Measurements from ENCODE around the gene FBXO42. TPM values are rescaled to one million over a fixed set of nuclear protein-coding genes. Genes with fewer than 3 reads are reported as not detected.
A peak's percentile ranks its signal among the peaks of the same experiment; 100 is the strongest.

Gene FBXO42
- total and polyA plus RNA-seq, 2 donors (not counting 3 experiments of a cell fraction or from before 2014, with no cell fraction given): 16.3 to 20.4 TPM

DNA sequence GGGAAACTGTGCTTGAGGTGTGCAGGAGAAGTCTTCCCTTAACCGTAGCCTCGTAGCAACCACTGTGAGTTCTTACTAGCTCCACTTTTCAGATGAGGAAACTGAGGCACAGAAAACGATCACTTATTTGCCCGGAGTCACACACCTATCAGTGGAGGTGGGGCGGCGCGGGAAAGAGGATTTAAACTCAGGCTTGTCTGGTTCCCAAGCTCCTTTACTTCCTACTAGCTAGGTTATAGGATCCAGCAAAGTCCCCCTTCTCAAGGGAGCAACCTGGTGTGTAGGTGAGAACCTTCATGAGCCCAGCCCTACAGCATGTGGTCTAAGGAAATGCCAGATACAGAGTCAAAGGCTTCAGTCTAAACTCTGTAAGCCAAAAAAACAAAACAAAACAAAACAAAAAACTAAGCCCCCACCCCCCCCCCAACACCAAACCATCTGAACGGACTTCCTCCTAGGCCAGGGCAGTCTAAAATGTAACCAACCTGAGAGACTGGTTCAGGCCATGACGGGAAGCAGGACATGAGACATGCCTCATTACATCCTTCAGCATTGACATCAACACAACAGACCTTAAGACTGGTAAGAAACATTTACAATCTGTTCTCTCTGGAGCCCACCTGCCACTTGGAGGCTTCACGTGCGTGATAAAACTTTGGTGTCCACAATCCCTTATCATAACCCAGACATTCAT lies 709 bp upstream of the FBXO42 start:
- TSS peak; percentile 95 for BruUV-seq (replicated peaks)
- intact Hi-C loops (cut with micrococcal nuclease) (loop anchor here (1.0 to 5.0 kb wide), 4 partner anchors 86 to 146 kb away; partner anchors contain the start of gene NECAP2), dilution Hi-C loops (cut with MboI; ENCODE audit: extremely low pct_ligation_motif_present, low sequenced_read_pairs) (no loop called here)
- peak overlapping the region in 2 of 3 experiments; percentile 65 to 85 for H3K4me3 ChIP-seq (replicated peaks in 1 of 3; ENCODE audit: insufficient read depth in 1 of 3, low read depth in 1 of 3, low read length in 3 of 3)
- no peak for TF ChIP-seq POLR2AphosphoS5 (IDR thresholded peaks at IDR 0.05; ENCODE audit: insufficient read depth, low read depth, low read length)
- no peak for TF ChIP-seq EZH2 (IDR thresholded peaks at IDR 0.05; ENCODE audit: borderline replicate concordance, low read depth, low read length, severe bottlenecking)
- TF ChIP-seq, protein P1, sequence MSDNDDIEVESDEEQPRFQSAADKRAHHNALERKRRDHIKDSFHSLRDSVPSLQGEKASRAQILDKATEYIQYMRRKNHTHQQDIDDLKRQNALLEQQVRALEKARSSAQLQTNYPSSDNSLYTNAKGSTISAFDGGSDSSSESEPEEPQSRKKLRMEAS (IDR thresholded peaks at IDR 0.05; ENCODE audit: insufficient read depth, insufficient read length): no peak
- H3K9ac ChIP-seq (replicated peaks; ENCODE audit: extremely low read depth, insufficient read depth, low read length): peak overlapping the region; percentile 79
- FAIRE-seq (no peak), DNase-seq (ENCODE audit: low read depth, low spot score) (no peak)
- H3K27ac ChIP-seq (ENCODE audit: insufficient read depth, low read depth, low read length): peak overlapping the region; percentile 86
- no peaks in the 10 kb centered on the region for H3K27me3 ChIP-seq (ENCODE audit: control insufficient read depth in 2 of 2, insufficient read depth in 2 of 2, low read length in 2 of 2)
- H2AFZ ChIP-seq (ENCODE audit: low read depth, low read length): peak overlapping the region; percentile 92
- H3K4me1 ChIP-seq (ENCODE audit: control insufficient read depth, extremely low read depth, insufficient read depth, low read length): peaks cover 26% of the 10 kb centered on the region
- no peaks in the 10 kb centered on the region for H3K36me3 ChIP-seq (ENCODE audit: control insufficient read depth in 2 of 2, extremely low read depth in 1 of 2, insufficient read depth in 2 of 2, low read length in 2 of 2)
- H4K20me1 ChIP-seq (replicated peaks; ENCODE audit: control insufficient read depth, extremely low read depth, insufficient read depth, low read length): no peaks in the 10 kb centered on the region
- H3K4me2 ChIP-seq (ENCODE audit: insufficient read depth, low read length): peak overlapping the region; percentile 70
- H3K9me3 ChIP-seq (replicated peaks; ENCODE audit: control insufficient read depth, insufficient read depth, low read length): no peaks in the 10 kb centered on the region
- H3K79me2 ChIP-seq (ENCODE audit: control insufficient read depth, insufficient read depth, low read length): peaks cover 39% of the 10 kb centered on the region
- POLR2A ChIA-PET: interaction anchor here (1.1 kb wide), 1 partner anchor 104 kb away, joined by 4 read pairs; no protein-coding TSS in a partner anchor
- CTCF ChIA-PET: interaction anchor here (0.6 to 6.3 kb wide), 9 partner anchors 10 to 274 kb away, joined by 3 to 76 read pairs (median 3); partner anchors contain the start of gene NECAP2
- no peaks in the 10 kb centered on the region for H3K9me1 ChIP-seq (replicated peaks; ENCODE audit: control insufficient read depth, extremely low read depth, insufficient read depth, low read length)

DNA sequence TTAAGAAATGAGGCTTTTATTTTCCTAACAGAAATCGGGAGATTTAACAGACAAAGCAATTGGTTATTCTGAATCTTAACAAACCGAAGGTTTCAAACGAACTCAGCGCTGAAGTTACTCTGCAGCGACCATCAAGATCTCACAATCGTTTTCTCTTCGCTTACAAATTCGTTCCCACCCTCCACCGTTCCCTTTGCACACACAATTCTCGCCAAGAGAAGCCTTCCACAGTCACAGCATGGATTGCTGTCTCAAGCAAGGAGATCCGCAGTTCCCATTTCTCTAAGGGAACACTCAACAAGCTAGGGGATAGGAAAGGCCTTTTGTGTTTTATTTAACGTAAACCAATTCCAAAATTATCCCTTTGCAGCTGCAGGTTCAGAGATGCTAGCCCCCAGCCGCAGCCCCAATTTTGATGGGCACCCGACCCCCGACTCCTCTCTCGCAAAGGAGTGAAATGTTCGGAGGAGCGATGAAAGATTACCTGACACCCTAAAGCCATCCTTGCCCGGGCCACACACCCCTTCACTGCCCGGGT lies 755 bp downstream of the FBXO42 start:
- Histone ChIP-seq H3K27me3 (ENCODE audit: control insufficient read depth in 2 of 2, insufficient read depth in 2 of 2, low read length in 2 of 2) (no peaks in the 10 kb centered on the region), H3K4me3 (replicated peaks in 1 of 3; ENCODE audit: insufficient read depth in 1 of 3, low read depth in 1 of 3, low read length in 3 of 3) (peak overlapping the region; percentile 66 to 88 (median 85)), H4K20me1 (replicated peaks; ENCODE audit: control insufficient read depth, extremely low read depth, insufficient read depth, low read length) (no peaks in the 10 kb centered on the region), H3K9me1 (replicated peaks; ENCODE audit: control insufficient read depth, extremely low read depth, insufficient read depth, low read length) (no peaks in the 10 kb centered on the region), H2AFZ (ENCODE audit: low read depth, low read length) (peak overlapping the region; percentile 91), H3K27ac (ENCODE audit: insufficient read depth, low read depth, low read length) (peak overlapping the region; percentile 86), H3K9me3 (replicated peaks; ENCODE audit: control insufficient read depth, insufficient read depth, low read length) (no peaks in the 10 kb centered on the region), H3K79me2 (ENCODE audit: control insufficient read depth, insufficient read depth, low read length) (peaks cover 54% of the 10 kb centered on the region), H3K36me3 (ENCODE audit: control insufficient read depth in 2 of 2, extremely low read depth in 1 of 2, insufficient read depth in 2 of 2, low read length in 2 of 2) (no peaks in the 10 kb centered on the region), H3K4me1 (ENCODE audit: control insufficient read depth, extremely low read depth, insufficient read depth, low read length) (peaks cover 26% of the 10 kb centered on the region), H3K4me2 (ENCODE audit: insufficient read depth, low read length) (peak overlapping the region; percentile 99), H3K9ac (replicated peaks; ENCODE audit: extremely low read depth, insufficient read depth, low read length) (peak overlapping the region; percentile 79)
- ChIA-PET POLR2A (no interaction called here), CTCF (interaction anchor here (0.5 to 6.3 kb wide), 9 partner anchors 11 to 532 kb away, joined by 3 to 76 read pairs (median 3); partner anchors contain the start of gene NECAP2)
- dilution Hi-C loops (cut with MboI; ENCODE audit: extremely low pct_ligation_motif_present, low sequenced_read_pairs): no loop called here
- intact Hi-C loops (cut with micrococcal nuclease): loop anchor here (5.0 kb wide), 2 partner anchors 84 to 144 kb away; no protein-coding TSS in a partner anchor
- DNase-seq (ENCODE audit: low read depth, low spot score) (peak; percentile 58), FAIRE-seq (peak; percentile 69)
- no TSS peak for BruUV-seq (replicated peaks)
- TF ChIP-seq EZH2 (IDR thresholded peaks at IDR 0.05; ENCODE audit: borderline replicate concordance, low read depth, low read length, severe bottlenecking): no peak
- TF ChIP-seq, protein P2, sequence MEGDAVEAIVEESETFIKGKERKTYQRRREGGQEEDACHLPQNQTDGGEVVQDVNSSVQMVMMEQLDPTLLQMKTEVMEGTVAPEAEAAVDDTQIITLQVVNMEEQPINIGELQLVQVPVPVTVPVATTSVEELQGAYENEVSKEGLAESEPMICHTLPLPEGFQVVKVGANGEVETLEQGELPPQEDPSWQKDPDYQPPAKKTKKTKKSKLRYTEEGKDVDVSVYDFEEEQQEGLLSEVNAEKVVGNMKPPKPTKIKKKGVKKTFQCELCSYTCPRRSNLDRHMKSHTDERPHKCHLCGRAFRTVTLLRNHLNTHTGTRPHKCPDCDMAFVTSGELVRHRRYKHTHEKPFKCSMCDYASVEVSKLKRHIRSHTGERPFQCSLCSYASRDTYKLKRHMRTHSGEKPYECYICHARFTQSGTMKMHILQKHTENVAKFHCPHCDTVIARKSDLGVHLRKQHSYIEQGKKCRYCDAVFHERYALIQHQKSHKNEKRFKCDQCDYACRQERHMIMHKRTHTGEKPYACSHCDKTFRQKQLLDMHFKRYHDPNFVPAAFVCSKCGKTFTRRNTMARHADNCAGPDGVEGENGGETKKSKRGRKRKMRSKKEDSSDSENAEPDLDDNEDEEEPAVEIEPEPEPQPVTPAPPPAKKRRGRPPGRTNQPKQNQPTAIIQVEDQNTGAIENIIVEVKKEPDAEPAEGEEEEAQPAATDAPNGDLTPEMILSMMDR (IDR thresholded peaks at IDR 0.05; ENCODE audit: extremely low read depth in 1 of 2, insufficient read depth in 1 of 2, low read depth in 1 of 2, low read length in 2 of 2): no peak
- no peak for TF ChIP-seq MYC (IDR thresholded peaks at IDR 0.05; ENCODE audit: low read depth, low read length)
- TF ChIP-seq FOS (IDR thresholded peaks at IDR 0.05; ENCODE audit: borderline replicate concordance, insufficient read depth, low read length): no peak
- TF ChIP-seq, protein P1 (IDR thresholded peaks at IDR 0.05; ENCODE audit: insufficient read depth, insufficient read length): no peak
- TF ChIP-seq JUN (IDR thresholded peaks at IDR 0.05; ENCODE audit: borderline replicate concordance, insufficient read depth, insufficient read length, low read depth): no peak
- TF ChIP-seq POLR2AphosphoS5 (IDR thresholded peaks at IDR 0.05; ENCODE audit: insufficient read depth, low read depth, low read length): no peak
- TF ChIP-seq GATA2 (IDR thresholded peaks at IDR 0.05; ENCODE audit: insufficient read depth, insufficient read length, low read depth, low read length): no peak
- no peak for TF ChIP-seq POLR2A (IDR thresholded peaks at IDR 0.05; ENCODE audit: low read depth, low read length)

All from endothelial cell of umbilical vein (primary cell).